GM19193 (cell line): Measurements from ENCODE around the gene NAA15.

ENCODE experiments used
- POLR2A ChIP-seq: IDR thresholded peaks from 4 replicates; pipeline ENCODE4 v1.6.1; 2011; ENCODE audit not compliant: insufficient read depth, insufficient read length; ENCODE audit errors: extremely low read depth

Gene NAA15

DNA sequence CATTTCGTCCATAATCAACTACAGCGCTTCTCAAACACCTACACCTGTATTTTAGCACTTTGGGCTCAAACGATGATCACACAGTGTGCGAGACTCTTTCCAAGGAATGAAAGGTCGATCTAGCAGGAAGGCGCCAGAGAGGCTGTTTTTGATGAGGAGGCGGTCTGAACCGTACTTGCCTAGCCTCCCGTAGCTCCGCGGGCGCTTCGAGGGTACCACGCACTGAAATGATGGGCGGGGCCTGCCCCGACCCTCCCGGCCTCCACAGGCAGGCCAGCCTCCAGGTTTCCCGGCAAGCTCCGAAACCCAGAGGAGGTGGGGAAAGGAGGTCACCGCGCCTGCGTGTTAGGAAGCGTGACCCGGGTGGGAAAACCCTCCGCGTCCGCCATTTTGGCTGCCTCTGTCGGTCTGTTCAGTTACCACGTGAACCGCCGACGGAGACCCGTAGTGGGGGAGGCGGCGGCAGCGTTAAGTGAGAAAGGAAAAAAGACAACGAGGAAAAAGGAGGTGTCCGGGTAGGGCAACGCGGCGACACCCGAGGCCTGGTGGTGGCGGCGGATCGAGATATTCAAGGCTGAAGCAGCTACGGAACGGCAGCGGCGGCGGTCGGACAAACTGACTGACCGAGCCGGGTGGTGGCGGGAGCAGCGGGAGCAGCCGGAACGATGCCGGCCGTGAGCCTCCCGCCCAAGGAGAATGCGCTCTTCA lies at the start of gene NAA15:
Gene NAA15, plus strand, starts transcription at position 393 of the 708 bp plus-strand sequence. Its CDS starts 273 bp downstream, at position 666.
- peak; percentile 64 for TF ChIP-seq POLR2A

DNA sequence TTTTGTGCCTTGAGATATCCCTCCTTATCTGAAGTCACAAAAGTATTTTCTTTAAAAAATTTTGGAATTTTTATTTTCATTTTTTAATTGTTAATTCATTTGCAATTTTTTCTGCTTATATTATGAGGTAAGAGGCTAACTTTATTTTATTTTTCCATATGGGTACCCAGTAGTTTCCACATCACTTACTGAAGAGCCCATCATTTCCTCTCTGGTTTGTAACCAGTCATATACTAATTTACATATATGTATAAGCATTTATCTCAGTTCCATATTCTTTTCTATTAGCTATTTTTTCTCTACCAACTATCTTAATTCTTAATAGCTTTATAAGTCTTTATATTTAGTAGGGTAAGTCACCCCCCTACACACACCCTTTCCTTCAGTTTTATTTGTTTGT lies 48.3 kb upstream of the NAA15 start:
- TF ChIP-seq POLR2A, result no peak

DNA sequence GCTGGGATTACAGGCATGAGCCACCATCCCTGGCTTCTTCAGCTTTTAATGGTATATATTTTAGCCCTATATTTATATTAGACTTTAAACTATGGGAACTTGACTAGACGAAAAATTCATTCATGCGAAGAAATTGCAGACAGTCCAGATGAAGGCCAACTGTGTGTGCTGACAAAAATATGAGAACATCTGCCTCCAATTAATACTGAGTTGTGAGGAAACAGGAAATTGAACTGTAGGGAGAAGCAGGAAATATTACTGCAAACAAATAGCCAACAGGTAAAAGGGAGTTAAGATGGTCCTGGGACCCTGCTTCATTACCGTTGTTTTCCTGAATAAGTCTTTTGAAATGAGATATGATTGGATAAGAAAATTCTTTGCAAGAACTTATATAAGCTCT lies 47.6 kb upstream of the NAA15 start:
- no peak for TF ChIP-seq POLR2A

GRCh38 chr4:139256349-139256748 lies 45.0 kb upstream of the NAA15 start:
- TF ChIP-seq POLR2A, result no peak

DNA sequence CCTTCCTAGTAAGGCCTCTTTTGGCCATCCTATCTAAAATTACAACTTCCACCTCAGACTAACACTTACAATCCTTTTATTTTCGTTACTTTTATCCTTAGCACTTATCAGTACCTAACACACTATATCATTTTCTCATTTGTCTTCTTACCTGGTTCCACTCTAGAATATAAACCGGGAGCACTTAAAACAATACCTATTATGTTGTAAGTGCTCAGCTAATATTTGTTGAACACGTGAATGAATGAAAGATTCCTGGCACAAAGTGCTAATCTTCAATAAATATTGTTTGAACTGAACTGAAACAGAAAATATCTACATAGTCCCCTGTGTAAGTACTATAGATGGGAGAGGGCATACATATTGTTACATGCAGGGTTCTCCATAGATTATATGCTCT lies 35.7 kb upstream of the NAA15 start:
- no peak for TF ChIP-seq POLR2A

DNA sequence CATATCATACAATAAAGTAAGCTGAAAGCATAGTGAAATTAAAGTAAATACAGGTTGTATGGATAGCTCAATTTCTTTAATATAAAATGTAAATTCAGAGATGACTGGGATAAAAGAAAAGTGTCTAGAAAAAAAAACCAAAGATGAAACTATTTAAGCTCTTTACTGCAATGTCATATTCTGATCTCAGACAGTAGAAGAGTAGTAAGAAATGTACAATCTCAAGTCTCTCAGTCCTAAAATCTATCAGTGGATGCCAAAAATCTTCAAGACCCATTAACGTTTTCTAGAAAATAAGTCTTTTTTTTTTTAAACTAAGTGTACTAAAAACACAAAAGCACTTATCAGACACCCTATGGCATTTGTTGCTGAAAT lies 35.1 kb upstream of the NAA15 start:
- TF ChIP-seq POLR2A, result no peak

DNA sequence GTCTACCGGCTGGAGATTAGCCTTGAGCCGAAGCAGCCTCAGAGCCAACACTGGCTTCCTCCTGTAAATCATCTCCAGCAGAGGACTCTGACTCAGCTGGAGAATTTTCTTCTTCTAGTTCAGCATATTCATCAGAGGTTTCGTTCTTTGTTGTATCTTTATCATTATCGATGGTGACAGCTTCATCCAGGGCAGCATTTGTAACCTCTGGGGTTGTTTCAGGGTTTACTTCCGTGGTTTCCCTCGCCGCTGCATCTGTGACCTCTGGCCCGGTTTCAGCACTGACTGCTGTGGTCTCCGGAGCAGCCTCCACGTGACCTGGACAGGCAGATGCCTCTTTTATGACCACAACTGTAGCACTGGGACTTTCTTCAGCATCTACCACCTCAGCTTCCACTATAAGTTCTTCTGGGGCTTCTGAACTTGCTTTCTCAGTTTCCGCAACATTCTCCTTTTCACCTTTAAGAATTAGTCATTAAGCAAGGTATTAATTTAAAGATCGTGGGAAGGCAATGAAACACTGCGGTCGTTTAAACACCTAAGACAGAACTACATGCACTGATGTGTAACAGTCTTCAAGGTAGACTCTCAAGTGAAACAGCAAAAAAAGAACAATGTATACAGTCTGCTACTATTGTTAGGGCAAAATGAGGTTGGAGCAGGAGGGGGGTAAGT lies 34.6 kb upstream of the NAA15 start:
- TF ChIP-seq POLR2A, result no peak

DNA sequence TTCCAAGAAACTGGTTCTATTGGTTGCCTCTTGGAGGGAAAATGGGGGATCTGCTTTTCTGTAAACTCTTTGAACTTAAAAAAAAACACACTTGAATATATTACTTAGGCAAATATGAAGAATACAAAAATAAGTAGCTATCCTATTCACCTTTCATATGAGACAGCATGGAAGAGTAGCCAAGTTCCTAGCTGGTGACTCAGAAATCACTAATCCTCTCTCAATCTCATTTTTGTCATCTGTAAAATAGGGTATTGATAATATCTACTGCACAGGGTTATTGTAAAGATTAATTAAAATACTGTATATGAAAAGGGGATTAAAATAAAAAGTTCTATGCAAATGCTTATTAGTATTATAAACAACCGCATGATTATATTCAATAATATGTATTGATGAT lies 34.0 kb upstream of the NAA15 start:
- TF ChIP-seq POLR2A, result no peak

- TF ChIP-seq POLR2A, result no peak
Measured at GRCh38 chr4:139273835-139274234, 27.5 kb upstream of the NAA15 start.

DNA sequence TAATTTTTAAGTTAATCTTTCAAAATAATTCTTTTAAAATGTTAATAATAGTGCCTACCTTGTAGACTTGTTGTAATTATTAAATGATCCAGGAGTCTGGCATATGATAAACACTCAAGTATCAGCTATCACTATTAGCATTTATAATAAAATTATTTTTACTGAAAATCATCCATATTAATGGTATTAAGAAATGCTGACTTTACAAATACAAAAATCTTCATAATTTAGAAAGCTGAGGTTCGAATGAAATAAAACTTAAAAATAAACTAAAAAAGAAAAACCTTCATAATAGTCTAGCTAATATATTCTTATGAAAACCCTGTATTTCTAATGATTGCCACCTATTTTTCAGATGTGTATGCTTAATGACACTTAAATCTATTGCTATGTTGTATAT lies 26.5 kb upstream of the NAA15 start:
- TF ChIP-seq POLR2A, result no peak

GRCh38 chr4:139275281-139275735 lies 26.0 kb upstream of the NAA15 start:
- TF ChIP-seq POLR2A, result no peak

- TF ChIP-seq POLR2A, result no peak
Measured at GRCh38 chr4:139278485-139278884, 22.8 kb upstream of the NAA15 start.

GRCh38 chr4:139278912-139279759 lies 22.2 kb upstream of the NAA15 start:
- no peak for TF ChIP-seq POLR2A

DNA sequence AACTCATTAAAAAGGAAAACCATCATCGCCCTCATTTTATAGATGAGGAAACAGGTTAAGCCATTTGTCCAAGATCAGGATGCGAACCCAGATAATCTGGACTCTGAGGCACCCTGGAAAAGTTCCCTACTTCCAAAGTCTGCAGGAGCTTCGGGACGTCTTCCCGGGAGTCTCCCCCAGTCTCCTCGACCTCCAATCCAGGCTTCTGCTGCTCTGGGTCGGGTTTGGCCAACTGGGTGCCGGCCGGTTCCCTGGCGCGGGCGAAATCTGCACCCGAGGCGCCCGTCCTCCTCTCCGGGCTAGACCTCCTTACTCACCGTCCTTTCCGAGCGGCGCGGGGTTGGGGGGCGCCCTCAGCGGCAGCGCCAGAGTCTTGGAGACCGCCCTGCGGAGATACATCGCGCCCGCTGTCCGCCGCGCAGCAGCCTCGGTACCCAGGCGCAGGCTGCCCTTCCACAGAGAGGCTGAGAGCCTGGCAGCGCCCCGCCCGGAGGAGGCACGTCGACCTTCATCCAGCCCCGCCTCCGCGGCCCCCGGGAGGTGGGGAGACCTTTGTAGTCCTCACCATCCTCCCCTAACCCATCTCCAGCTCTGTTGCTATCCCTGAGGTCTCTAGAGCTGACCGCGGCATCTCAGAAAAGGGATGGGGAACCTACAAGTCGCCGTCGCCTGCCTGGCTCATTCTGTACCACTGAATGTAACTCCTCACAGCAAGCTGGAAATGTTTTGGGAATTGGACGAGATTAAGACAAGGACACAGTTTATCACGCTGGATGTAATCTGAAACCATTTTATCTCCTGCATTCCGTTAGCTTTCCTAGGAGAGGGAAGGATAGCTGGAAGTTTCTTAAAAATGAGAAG lies 21.3 kb upstream of the NAA15 start, which contains the start of gene MGARP:
Gene MGARP, minus strand, starts transcription at position 466 of the 861 bp plus-strand sequence. Its CDS starts 67 bp downstream, at position 399.
- no peak for TF ChIP-seq POLR2A

DNA sequence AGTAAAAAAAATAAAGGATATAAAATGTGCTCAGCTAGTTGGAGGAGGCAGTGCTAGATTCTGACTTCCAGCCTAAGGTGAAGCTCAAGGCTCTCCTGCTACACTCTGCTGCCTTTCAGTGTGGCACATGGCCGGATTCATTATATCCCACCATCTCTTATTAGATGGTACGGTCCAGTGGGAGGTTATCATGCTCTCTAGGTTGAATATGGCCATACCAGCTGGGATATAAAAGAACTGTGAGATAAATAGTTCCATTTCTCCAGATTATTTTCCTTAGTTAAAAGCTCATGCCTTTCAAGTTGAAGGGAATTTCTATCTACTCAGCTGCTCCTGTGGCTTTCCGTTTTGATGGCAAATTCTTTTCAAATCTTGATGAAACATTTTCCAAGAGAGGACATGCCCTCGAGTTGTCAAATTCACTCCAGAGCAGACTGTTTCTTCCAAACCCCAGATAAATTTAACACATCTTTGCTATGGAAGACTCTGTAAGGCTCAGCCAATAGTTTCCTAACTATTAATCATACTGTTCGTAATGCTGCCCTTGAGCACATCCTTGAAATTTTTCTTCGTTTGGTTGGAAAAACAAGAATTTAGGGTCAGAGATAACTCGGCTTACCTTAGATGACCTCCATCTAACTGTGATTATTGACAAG lies 19.1 kb upstream of the NAA15 start:
- TF ChIP-seq POLR2A, result no peak

- TF ChIP-seq POLR2A, result no peak
Measured at GRCh38 chr4:139282721-139283075, 18.6 kb upstream of the NAA15 start.
